ENCODE data around the gene BSN. TPM values are rescaled to one million over a fixed set of nuclear protein-coding genes. Genes with fewer than 3 reads are reported as not detected.

BSN gene
- total RNA-seq, 2 donors from 2014 or later, result 1.3 to 6.6 TPM

- H3K27ac ChIP-seq, result no peak overlapping the region
- no peaks in the 10 kb centered on the region for H3K36me3 ChIP-seq (replicated peaks in 1 of 2; ENCODE audit: insufficient read depth in 1 of 2, low read depth in 2 of 2)
- no peaks in the 10 kb centered on the region for H3K4me1 ChIP-seq
- H3K4me3 ChIP-seq, result no peak overlapping the region
- no peaks in the 10 kb centered on the region for H3K9me3 ChIP-seq
- no peak for TF ChIP-seq POLR2A (IDR thresholded peaks at IDR 0.05)
- no peak for TF ChIP-seq CTCF (IDR thresholded peaks at IDR 0.05)
- WGBS, 2 donors, result 75 to 89% methylated on average over 10 to 16 of the region's 17 CpGs
- H3K27me3 ChIP-seq, result no peaks in the 10 kb centered on the region
- DNase-seq (no peak), ATAC-seq (no peak)
- intact Hi-C loops (cut with DNase I), result no loop called here
These were observed 100.0 kb downstream of the BSN start for GRCh38 chr3:49654176-49654825.

DNA sequence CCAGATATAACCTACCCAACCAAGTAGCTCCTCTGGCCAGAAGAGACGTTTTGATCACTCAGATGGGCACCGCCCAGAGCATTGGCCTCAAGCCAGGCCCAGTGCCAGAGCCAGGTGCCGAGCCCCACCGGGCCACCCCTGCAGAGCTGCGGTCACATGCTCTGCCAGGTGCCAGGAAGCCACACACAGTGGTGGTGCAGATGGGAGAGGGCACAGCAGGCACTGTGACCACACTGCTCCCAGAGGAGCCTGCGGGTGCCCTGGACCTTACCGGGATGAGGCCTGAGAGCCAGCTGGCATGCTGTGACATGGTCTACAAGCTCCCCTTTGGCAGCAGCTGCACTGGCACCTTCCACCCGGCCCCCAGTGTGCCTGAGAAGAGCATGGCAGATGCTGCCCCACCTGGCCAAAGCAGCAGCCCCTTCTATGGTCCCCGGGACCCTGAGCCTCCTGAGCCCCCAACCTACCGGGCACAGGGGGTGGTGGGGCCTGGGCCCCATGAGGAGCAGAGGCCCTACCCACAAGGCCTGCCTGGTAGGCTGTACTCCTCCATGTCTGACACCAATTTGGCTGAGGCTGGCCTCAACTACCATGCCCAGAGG, 100.8 kb downstream of the BSN start:
- intact Hi-C loops (cut with DNase I), result no loop called here
- Histone ChIP-seq H3K27me3 (no peaks in the 10 kb centered on the region), H3K9me3 (no peaks in the 10 kb centered on the region), H3K36me3 (replicated peaks in 1 of 2; ENCODE audit: insufficient read depth in 1 of 2, low read depth in 2 of 2) (no peaks in the 10 kb centered on the region), H3K4me3 (no peak overlapping the region), H3K27ac (no peak overlapping the region), H3K4me1 (no peaks in the 10 kb centered on the region)
- DNase-seq (peak in 1 of 4 donors; percentile 28), ATAC-seq (no peak)
- 69 to 73% methylated on average over 3 to 10 of the region's 10 CpGs for WGBS, 2 donors
- TF ChIP-seq POLR2A (IDR thresholded peaks at IDR 0.05) (no peak), CTCF (IDR thresholded peaks at IDR 0.05) (no peak)

GRCh38 chr3:49655731-49656285, 101.5 kb downstream of the BSN start:
- intact Hi-C loops (cut with DNase I), result no loop called here
- Histone ChIP-seq H3K27ac (no peak overlapping the region), H3K4me3 (no peak overlapping the region), H3K36me3 (replicated peaks in 1 of 2; ENCODE audit: insufficient read depth in 1 of 2, low read depth in 2 of 2) (no peaks in the 10 kb centered on the region), H3K9me3 (no peaks in the 10 kb centered on the region), H3K4me1 (peaks cover 1% of the 10 kb centered on the region), H3K27me3 (no peaks in the 10 kb centered on the region)
- ATAC-seq (no peak), DNase-seq (no peak)
- TF ChIP-seq POLR2A (IDR thresholded peaks at IDR 0.05) (no peak), CTCF (IDR thresholded peaks at IDR 0.05) (no peak)
- WGBS, 2 donors, result 92 to 98% methylated on average over 11 to 15 of the region's 19 CpGs

- no peak overlapping the region for H3K4me3 ChIP-seq
- DNase-seq, result no peak
- H3K27ac ChIP-seq, result no peak overlapping the region
- intact Hi-C loops (cut with DNase I), result no loop called here
- H3K27me3 ChIP-seq, result no peaks in the 10 kb centered on the region
- H3K36me3 ChIP-seq (replicated peaks in 1 of 2; ENCODE audit: insufficient read depth in 1 of 2, low read depth in 2 of 2), result no peaks in the 10 kb centered on the region
- H3K4me1 ChIP-seq, result peaks cover 8% of the 10 kb centered on the region
- no peak for TF ChIP-seq POLR2A (IDR thresholded peaks at IDR 0.05)
- no peak for TF ChIP-seq CTCF (IDR thresholded peaks at IDR 0.05)
- WGBS, 2 donors, result 58 to 74% methylated on average over 17 to 18 of the region's 18 CpGs
- no peak for ATAC-seq
- no peaks in the 10 kb centered on the region for H3K9me3 ChIP-seq
These were observed 102.3 kb downstream of the BSN start for GRCh38 chr3:49656541-49657112.

All from body of pancreas (tissue), 4 donors.